Measurements from ENCODE around the gene ADK. TPM values are rescaled to one million over a fixed set of nuclear protein-coding genes. Genes with fewer than 3 reads are reported as not detected.

Gene ADK
- total and polyA plus RNA-seq, 8 donors, result 44.8 to 68.6 (median 57.5) TPM

DNA sequence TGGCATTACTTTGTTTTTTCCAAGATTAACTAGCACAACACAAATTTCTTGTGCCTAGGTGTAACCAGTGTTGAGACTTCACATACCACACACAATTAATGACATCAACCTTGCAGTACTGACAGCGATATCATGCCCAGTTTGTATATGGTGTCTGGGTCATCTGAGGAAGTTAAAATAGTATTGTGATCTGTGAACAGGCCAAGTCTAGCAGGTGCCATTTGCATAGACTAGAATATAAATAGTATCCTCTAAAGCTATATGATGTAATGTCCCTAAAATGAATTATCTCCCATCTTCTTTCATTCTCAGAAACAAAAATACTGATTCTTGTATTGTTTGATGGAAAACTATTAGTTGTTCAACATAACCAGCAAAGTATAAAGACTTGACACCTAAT, 499.6 kb downstream of the ADK start:
- H3K4me1 ChIP-seq, result no peaks in the 10 kb centered on the region
- intact Hi-C loops (cut with DNase I), result no loop called here
- ATAC-seq (no peak), DNase-seq (no peak)
- no peak overlapping the region for H3K27ac ChIP-seq
- H3K27me3 ChIP-seq, result no peaks in the 10 kb centered on the region
- no peak overlapping the region for H3K4me3 ChIP-seq
- no peaks in the 10 kb centered on the region for H3K36me3 ChIP-seq
- H3K9me3 ChIP-seq, result no peaks in the 10 kb centered on the region
- TF ChIP-seq, protein P1, sequence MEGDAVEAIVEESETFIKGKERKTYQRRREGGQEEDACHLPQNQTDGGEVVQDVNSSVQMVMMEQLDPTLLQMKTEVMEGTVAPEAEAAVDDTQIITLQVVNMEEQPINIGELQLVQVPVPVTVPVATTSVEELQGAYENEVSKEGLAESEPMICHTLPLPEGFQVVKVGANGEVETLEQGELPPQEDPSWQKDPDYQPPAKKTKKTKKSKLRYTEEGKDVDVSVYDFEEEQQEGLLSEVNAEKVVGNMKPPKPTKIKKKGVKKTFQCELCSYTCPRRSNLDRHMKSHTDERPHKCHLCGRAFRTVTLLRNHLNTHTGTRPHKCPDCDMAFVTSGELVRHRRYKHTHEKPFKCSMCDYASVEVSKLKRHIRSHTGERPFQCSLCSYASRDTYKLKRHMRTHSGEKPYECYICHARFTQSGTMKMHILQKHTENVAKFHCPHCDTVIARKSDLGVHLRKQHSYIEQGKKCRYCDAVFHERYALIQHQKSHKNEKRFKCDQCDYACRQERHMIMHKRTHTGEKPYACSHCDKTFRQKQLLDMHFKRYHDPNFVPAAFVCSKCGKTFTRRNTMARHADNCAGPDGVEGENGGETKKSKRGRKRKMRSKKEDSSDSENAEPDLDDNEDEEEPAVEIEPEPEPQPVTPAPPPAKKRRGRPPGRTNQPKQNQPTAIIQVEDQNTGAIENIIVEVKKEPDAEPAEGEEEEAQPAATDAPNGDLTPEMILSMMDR (IDR thresholded peaks at IDR 0.05), result no peak

DNA sequence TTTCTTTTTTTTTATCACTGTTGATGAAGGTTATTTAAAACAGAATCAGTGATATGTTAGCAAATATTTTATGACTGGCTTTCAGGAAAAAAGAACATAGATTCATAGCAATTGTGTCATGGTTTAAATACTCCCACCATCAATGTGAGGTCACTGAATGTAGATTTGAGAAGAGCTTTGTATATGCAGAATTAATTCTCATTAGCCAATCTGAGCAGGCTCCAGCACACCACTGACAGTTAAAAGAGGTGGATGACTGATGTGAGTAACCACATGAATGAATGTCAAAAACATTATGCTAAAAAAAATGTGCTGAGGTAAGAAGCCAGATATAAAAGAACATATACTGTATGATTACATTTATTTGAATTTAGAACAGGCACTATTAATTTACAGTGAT, 500.5 kb downstream of the ADK start:
- TF ChIP-seq, protein P1 (IDR thresholded peaks at IDR 0.05), result no peak
- Histone ChIP-seq H3K27me3 (no peaks in the 10 kb centered on the region), H3K4me3 (no peak overlapping the region), H3K27ac (no peak overlapping the region), H3K9me3 (no peaks in the 10 kb centered on the region), H3K36me3 (no peaks in the 10 kb centered on the region), H3K4me1 (no peaks in the 10 kb centered on the region)
- intact Hi-C loops (cut with DNase I), result no loop called here
- ATAC-seq, result no peak
- DNase-seq, result no peak

DNA sequence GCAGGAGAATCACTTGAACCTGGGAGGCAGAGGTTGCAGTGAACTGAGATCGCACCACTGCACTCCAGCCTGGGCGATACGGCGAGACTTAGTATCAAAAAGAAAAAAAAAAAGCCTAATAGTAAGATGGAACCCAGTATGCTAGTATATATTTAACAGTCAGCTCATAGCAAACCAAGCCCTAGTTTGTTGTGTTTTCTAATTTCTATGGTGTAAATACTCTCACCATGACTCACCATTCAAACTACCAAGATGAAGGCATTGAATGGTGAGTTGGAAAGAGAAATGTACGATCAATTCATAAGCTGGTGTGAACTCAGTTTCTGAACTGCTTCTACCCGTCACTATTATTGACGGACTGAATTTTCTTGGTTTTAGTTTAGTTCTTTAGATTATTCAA, 501.6 kb downstream of the ADK start:
- Histone ChIP-seq H3K36me3 (no peaks in the 10 kb centered on the region), H3K4me3 (no peak overlapping the region), H3K27me3 (no peaks in the 10 kb centered on the region), H3K9me3 (no peaks in the 10 kb centered on the region), H3K4me1 (no peaks in the 10 kb centered on the region), H3K27ac (no peak overlapping the region)
- no peak for DNase-seq
- ATAC-seq, result no peak
- TF ChIP-seq, protein P1 (IDR thresholded peaks at IDR 0.05), result no peak
- intact Hi-C loops (cut with DNase I), result no loop called here

DNA sequence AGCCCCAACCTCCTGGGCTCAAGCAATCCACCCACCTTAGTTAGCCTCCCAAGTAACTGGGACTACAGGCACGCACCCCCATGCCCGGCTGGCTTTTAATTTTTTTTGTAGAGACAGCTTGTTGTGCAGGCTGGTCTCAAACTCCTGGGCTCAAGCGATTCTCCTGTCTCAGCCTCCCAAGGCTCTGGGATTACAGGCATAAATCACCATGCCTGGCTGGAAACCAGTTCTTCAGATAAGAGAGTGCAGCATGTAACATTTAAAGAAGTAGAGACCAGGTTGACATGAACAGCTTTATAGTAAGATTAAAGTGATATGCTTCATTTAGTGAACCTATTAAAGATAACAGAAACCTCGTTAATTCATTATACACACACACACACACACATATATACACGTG, 507.5 kb downstream of the ADK start:
- no peaks in the 10 kb centered on the region for H3K36me3 ChIP-seq
- no peak overlapping the region for H3K27ac ChIP-seq
- DNase-seq (no peak), ATAC-seq (no peak)
- intact Hi-C loops (cut with DNase I), result no loop called here
- no peak overlapping the region for H3K4me3 ChIP-seq
- no peaks in the 10 kb centered on the region for H3K27me3 ChIP-seq
- TF ChIP-seq, protein P1 (IDR thresholded peaks at IDR 0.05), result no peak
- H3K9me3 ChIP-seq, result no peaks in the 10 kb centered on the region
- H3K4me1 ChIP-seq, result no peaks in the 10 kb centered on the region

DNA sequence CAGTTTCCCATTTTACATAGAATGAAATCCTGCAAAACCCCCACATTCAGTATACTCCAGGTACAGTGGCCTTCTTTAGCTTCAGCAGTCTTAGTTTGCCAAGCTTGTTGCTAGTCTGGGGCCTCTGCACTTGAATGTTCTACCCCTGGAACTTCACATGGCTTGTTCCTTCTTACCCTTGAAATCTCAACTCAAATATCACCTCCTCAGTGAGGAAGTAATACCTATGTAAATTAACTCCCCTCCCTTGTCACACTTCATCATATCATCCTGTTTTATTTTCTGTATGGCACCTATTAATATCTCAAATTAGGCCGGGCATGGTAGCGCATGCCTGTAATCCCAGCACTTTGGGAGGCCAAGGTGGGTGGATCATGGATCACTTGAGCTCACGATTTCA, 511.6 kb downstream of the ADK start:
- ATAC-seq, result no peak

More for the DNA sequence above, 511.6 kb downstream of the ADK start:
- Histone ChIP-seq H3K9me3 (no peaks in the 10 kb centered on the region), H3K4me3 (no peak overlapping the region), H3K27me3 (no peaks in the 10 kb centered on the region), H3K4me1 (no peaks in the 10 kb centered on the region), H3K27ac (no peak overlapping the region), H3K36me3 (no peaks in the 10 kb centered on the region)
- TF ChIP-seq, protein P1 (IDR thresholded peaks at IDR 0.05), result no peak
- intact Hi-C loops (cut with DNase I), result no loop called here
- DNase-seq, result no peak
